Measurements from ENCODE around the gene COLEC12.

Gene COLEC12

DNA sequence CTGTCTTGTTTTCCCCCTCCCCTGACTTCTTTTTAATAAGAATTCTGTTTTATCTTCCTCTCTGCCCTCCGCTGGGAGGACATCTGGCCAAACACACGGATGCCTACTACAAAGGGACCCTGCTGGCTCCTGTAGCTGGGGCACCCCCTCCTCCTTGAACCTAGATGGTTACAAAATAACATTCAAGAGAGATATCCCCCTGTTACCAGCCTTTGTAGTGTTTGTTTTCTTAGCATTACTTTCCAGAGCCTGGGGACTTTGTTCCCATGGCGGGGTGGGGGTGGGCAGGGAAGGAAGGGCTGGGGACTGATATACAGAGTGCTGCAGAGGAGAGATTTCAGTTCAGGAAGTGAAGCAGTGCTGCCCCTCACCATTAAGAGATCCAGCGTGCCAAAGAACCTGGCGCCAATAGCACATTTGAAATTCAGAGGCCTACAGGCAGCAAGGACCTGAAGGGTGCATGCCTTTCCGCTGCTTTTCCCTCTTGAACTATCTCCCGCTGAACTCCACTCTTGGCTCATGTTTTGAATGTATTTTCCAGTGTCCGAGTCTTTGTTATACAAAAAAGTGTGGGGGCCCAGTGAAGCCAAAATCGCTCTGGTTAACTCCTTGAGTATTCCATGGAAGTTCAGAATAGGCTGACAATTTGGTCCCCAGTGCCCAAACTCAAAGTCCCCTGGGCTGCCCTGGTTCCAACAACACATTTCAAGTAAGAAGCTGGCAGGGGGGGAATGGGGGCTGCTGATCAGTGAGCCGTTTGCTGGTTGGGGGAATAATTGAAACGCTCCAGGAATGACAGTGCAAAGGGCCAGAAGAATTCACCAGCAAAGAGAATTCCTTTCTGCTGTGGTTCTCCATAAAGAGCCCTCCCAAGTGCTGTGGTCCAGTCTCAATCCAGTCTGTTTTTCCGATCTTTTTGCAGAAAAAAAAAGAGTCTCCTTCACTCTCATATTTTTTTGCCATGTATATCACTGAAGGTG lies 137.9 kb downstream of the COLEC12 start:
- H3K9ac ChIP-seq (ENCODE audit: low read length) = no peak overlapping the region

DNA sequence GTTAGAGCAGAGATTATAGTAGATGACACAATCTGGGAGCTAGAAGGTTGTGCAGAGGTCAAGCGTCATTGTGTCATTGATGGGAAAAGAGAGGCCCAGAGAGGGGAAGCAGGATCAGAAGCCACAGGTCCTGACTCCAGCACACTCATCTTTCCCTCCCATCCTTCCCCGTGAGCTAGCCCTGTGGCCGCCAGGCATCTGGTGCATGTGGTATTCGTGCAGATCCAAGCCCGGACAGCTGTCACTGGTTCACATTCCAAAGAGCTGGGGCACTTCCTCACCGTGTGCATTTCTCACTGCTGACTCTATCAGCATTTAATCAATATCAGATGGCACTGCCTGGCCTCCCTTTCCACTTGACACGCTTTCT lies 138.6 kb downstream of the COLEC12 start:
- Histone ChIP-seq H3K4me1 (ENCODE audit: low read length) (no peaks in the 10 kb centered on the region), H3K27me3 (ENCODE audit: low read depth, low read length) (0 out of 2 replicates have a peak, but pooled peaks cover 7% of the 10 kb centered on the region), H3K9me3 (ENCODE audit: insufficient read depth, low read length) (no peaks in the 10 kb centered on the region), H3K4me3 (ENCODE audit: low read length) (no peak overlapping the region), H3K27ac (ENCODE audit: low read length) (no peak overlapping the region), H4K20me1 (ENCODE audit: insufficient read depth, low read length) (no peaks in the 10 kb centered on the region), H3K9ac (ENCODE audit: low read length) (no peak overlapping the region), H3K79me2 (ENCODE audit: low read length) (no peaks in the 10 kb centered on the region), H3K36me3 (replicated peaks; ENCODE audit: low read depth, low read length) (no peaks in the 10 kb centered on the region), H2AFZ (ENCODE audit: low read depth, low read length) (no peak overlapping the region), H3K4me2 (ENCODE audit: low read length) (no peak overlapping the region)
- TF ChIP-seq, protein P1, sequence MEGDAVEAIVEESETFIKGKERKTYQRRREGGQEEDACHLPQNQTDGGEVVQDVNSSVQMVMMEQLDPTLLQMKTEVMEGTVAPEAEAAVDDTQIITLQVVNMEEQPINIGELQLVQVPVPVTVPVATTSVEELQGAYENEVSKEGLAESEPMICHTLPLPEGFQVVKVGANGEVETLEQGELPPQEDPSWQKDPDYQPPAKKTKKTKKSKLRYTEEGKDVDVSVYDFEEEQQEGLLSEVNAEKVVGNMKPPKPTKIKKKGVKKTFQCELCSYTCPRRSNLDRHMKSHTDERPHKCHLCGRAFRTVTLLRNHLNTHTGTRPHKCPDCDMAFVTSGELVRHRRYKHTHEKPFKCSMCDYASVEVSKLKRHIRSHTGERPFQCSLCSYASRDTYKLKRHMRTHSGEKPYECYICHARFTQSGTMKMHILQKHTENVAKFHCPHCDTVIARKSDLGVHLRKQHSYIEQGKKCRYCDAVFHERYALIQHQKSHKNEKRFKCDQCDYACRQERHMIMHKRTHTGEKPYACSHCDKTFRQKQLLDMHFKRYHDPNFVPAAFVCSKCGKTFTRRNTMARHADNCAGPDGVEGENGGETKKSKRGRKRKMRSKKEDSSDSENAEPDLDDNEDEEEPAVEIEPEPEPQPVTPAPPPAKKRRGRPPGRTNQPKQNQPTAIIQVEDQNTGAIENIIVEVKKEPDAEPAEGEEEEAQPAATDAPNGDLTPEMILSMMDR (IDR thresholded peaks at IDR 0.05; ENCODE audit: low read depth, low read length) = no peak
- no peak for TF ChIP-seq EZH2phosphoT487 (IDR thresholded peaks at IDR 0.05; ENCODE audit: low read depth)

More for the DNA sequence above, 137.9 kb downstream of the COLEC12 start:
- H2AFZ ChIP-seq (ENCODE audit: low read depth, low read length) = no peak overlapping the region
- no peaks in the 10 kb centered on the region for H3K36me3 ChIP-seq (replicated peaks; ENCODE audit: low read depth, low read length)
- H4K20me1 ChIP-seq (ENCODE audit: insufficient read depth, low read length) = no peaks in the 10 kb centered on the region
- H3K4me3 ChIP-seq (ENCODE audit: low read length) = no peak overlapping the region
- TF ChIP-seq, protein P1 (IDR thresholded peaks at IDR 0.05; ENCODE audit: low read depth, low read length) = no peak
- TF ChIP-seq EZH2phosphoT487 (IDR thresholded peaks at IDR 0.05; ENCODE audit: low read depth) = no peak
- H3K4me2 ChIP-seq (ENCODE audit: low read length) = no peak overlapping the region
- 0 out of 2 replicates have a peak, but pooled peaks cover 7% of the 10 kb centered on the region for H3K27me3 ChIP-seq (ENCODE audit: low read depth, low read length)
- no peaks in the 10 kb centered on the region for H3K9me3 ChIP-seq (ENCODE audit: insufficient read depth, low read length)
- H3K4me1 ChIP-seq (ENCODE audit: low read length) = no peaks in the 10 kb centered on the region
- H3K27ac ChIP-seq (ENCODE audit: low read length) = no peak overlapping the region
- H3K79me2 ChIP-seq (ENCODE audit: low read length) = no peaks in the 10 kb centered on the region

DNA sequence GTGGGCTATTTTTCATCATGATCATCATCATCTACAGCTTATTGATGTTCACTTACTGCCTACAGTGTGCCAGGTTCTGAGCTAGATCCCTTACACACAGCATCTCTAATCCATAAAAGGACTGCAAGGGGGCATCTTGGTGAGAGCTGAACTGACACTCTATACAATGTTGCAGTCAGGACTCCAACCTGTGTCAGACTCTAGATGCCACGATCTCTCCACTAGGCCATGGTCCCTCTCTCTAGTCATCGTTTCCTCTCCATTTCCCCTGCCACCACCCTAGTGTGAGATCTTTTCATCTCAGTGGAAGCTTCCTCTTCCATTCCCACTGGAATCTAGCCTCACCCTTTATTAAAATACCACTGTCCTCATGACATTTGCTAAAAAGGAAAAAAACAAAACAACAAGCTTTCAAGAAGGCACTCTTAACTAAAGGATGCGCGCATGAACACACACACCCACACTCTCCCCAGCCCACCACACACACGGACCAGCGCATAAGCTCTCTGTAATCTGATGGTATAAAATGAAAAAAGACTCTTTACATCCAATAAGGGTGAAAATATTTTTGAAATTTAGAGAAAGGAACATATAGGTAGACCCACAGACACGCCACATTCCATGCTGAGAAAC lies 139.3 kb downstream of the COLEC12 start:
- Histone ChIP-seq H3K27ac (ENCODE audit: low read length) (no peak overlapping the region), H3K4me1 (ENCODE audit: low read length) (no peaks in the 10 kb centered on the region), H3K9me3 (ENCODE audit: insufficient read depth, low read length) (no peaks in the 10 kb centered on the region), H3K79me2 (ENCODE audit: low read length) (no peaks in the 10 kb centered on the region), H4K20me1 (ENCODE audit: insufficient read depth, low read length) (no peaks in the 10 kb centered on the region), H3K4me2 (ENCODE audit: low read length) (no peak overlapping the region), H3K9ac (ENCODE audit: low read length) (no peak overlapping the region), H3K27me3 (ENCODE audit: low read depth, low read length) (peaks cover 7% of the 10 kb centered on the region; the same call in 1 of the 2 replicates), H3K4me3 (ENCODE audit: low read length) (no peak overlapping the region), H3K36me3 (replicated peaks; ENCODE audit: low read depth, low read length) (no peaks in the 10 kb centered on the region), H2AFZ (ENCODE audit: low read depth, low read length) (no peak overlapping the region)
- TF ChIP-seq, protein P1 (IDR thresholded peaks at IDR 0.05; ENCODE audit: low read depth, low read length) = no peak
- no peak for TF ChIP-seq EZH2phosphoT487 (IDR thresholded peaks at IDR 0.05; ENCODE audit: low read depth)

DNA sequence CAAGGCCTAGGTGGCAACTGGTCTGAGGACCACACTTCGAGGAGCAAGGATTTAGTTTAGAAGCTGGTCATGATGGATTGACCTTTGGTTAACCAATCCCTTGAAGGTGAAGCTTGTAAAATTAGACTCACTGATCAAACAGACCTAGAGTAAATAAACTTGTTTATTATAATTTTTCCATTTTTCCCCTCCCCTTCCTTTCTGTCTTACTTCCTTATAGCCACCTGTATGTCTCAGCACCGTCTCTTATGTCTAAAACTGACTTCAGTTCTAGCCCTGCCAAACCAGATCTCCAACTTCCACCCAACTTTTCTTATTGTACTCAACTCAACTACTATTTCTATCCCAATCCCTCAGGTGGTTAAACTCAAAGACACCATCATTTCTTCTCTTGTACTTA lies 139.8 kb downstream of the COLEC12 start:
- H3K27ac ChIP-seq (ENCODE audit: low read length) = no peak overlapping the region
- no peaks in the 10 kb centered on the region for H3K4me1 ChIP-seq (ENCODE audit: low read length)
- H3K4me3 ChIP-seq (ENCODE audit: low read length) = no peak overlapping the region
- H3K9ac ChIP-seq (ENCODE audit: low read length) = no peak overlapping the region
- TF ChIP-seq, protein P1 (IDR thresholded peaks at IDR 0.05; ENCODE audit: low read depth, low read length) = no peak
- TF ChIP-seq EZH2phosphoT487 (IDR thresholded peaks at IDR 0.05; ENCODE audit: low read depth) = no peak
- H3K4me2 ChIP-seq (ENCODE audit: low read length) = no peak overlapping the region
- H3K36me3 ChIP-seq (replicated peaks; ENCODE audit: low read depth, low read length) = no peaks in the 10 kb centered on the region
- no peaks in the 10 kb centered on the region for H4K20me1 ChIP-seq (ENCODE audit: insufficient read depth, low read length)
- no peaks in the 10 kb centered on the region for H3K9me3 ChIP-seq (ENCODE audit: insufficient read depth, low read length)
- peaks cover 12% of the 10 kb centered on the region; the same call in 1 of the 2 replicates for H3K27me3 ChIP-seq (ENCODE audit: low read depth, low read length)
- H2AFZ ChIP-seq (ENCODE audit: low read depth, low read length) = no peak overlapping the region
- no peaks in the 10 kb centered on the region for H3K79me2 ChIP-seq (ENCODE audit: low read length)

Measured in OCI-LY3 (cell line).